ENCODE data around the gene TMC5.

Gene TMC5

GRCh38 chr16:19468300-19468699 is 50.6 kb downstream of the TMC5 start:
- DNase-seq = no peak

GRCh38 chr16:19472482-19472881 is 54.8 kb downstream of the TMC5 start:
- no peak for DNase-seq

- no peak for DNase-seq
Measured at GRCh38 chr16:19474617-19475016, 56.9 kb downstream of the TMC5 start.

- no peak for DNase-seq
Measured at GRCh38 chr16:19478505-19478904, 60.8 kb downstream of the TMC5 start.

- no peak for DNase-seq
Measured at GRCh38 chr16:19479302-19479721, 61.6 kb downstream of the TMC5 start.

GRCh38 chr16:19481296-19481695 is 63.6 kb downstream of the TMC5 start:
- DNase-seq = no peak

GRCh38 chr16:19481769-19482168 is 64.1 kb downstream of the TMC5 start:
- no peak for DNase-seq

- no peak for DNase-seq
Measured at GRCh38 chr16:19482291-19482690, 64.6 kb downstream of the TMC5 start.

GRCh38 chr16:19484096-19484495 is 66.4 kb downstream of the TMC5 start:
- no peak for DNase-seq

GRCh38 chr16:19485611-19486010 is 67.9 kb downstream of the TMC5 start:
- no peak for DNase-seq

GRCh38 chr16:19486051-19486450 is 68.4 kb downstream of the TMC5 start:
- no peak for DNase-seq

- no peak for DNase-seq
Measured at GRCh38 chr16:19486750-19487325, 69.2 kb downstream of the TMC5 start.

GRCh38 chr16:19488213-19488640 is 70.5 kb downstream of the TMC5 start:
- DNase-seq = no peak

- no peak for DNase-seq
Measured at GRCh38 chr16:19490619-19491018, 72.9 kb downstream of the TMC5 start.

GRCh38 chr16:19497176-19497575 is 79.5 kb downstream of the TMC5 start:
- DNase-seq = no peak

GRCh38 chr16:19499006-19499405 is 81.3 kb downstream of the TMC5 start:
- DNase-seq = no peak

- no peak for DNase-seq
Measured at GRCh38 chr16:19499481-19499880, 81.8 kb downstream of the TMC5 start.

- DNase-seq = peak; percentile 52
Measured at GRCh38 chr16:19502395-19503131, 84.9 kb downstream of the TMC5 start.

GRCh38 chr16:19503461-19504075 is 85.9 kb downstream of the TMC5 start:
- no peak for DNase-seq

GRCh38 chr16:19505600-19506303 is 88.1 kb downstream of the TMC5 start:
- no peak for DNase-seq

GRCh38 chr16:19506965-19507364 is 89.3 kb downstream of the TMC5 start:
- no peak for DNase-seq

- no peak for DNase-seq
Measured at GRCh38 chr16:19507867-19508266, 90.2 kb downstream of the TMC5 start.

- DNase-seq = no peak
Measured at GRCh38 chr16:19512297-19512696, 94.6 kb downstream of the TMC5 start.
